ENCODE measurements around the gene RARG.

The RARG gene

DNA sequence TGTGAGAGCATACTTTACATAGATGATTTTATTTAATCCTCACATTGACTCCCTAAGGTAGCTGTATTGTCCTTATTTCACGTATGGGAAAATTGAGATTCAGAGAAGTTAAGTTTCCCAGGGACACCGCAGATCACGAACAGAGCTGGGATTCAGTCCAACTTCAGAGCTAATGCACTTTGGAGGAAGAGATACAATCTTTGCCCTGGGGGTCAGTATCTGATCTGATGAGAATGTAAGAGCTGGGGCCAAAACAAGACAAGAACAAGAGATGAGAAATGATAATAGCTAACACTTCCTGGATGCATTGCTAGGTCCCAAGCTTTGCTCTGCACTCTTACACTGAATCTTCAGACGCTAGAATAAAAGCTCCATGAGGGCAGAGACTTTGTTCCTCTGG lies 45.3 kb downstream of the RARG start:
- TF ChIP-seq, protein P1, sequence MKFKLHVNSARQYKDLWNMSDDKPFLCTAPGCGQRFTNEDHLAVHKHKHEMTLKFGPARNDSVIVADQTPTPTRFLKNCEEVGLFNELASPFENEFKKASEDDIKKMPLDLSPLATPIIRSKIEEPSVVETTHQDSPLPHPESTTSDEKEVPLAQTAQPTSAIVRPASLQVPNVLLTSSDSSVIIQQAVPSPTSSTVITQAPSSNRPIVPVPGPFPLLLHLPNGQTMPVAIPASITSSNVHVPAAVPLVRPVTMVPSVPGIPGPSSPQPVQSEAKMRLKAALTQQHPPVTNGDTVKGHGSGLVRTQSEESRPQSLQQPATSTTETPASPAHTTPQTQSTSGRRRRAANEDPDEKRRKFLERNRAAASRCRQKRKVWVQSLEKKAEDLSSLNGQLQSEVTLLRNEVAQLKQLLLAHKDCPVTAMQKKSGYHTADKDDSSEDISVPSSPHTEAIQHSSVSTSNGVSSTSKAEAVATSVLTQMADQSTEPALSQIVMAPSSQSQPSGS (tag by site-specific recombination; IDR thresholded peaks at IDR 0.05; ENCODE audit: low read depth) = no peak
- TF ChIP-seq ZNF701 (tag by site-specific recombination; IDR thresholded peaks at IDR 0.05) = no peak
- no peak for TF ChIP-seq ZBTB7A (tag by site-specific recombination; IDR thresholded peaks at IDR 0.05; ENCODE audit: low read depth)
- no peak for TF ChIP-seq YY2 (tag by site-specific recombination; IDR thresholded peaks at IDR 0.05)
- TF ChIP-seq ZBTB17 (tag by site-specific recombination; IDR thresholded peaks at IDR 0.05) = no peak
- no peak for TF ChIP-seq OVOL3 (tag by site-specific recombination; IDR thresholded peaks at IDR 0.05)
- no peak for TF ChIP-seq ZNF19 (tag by site-specific recombination; IDR thresholded peaks at IDR 0.05; ENCODE audit: low read depth)
- TF ChIP-seq ZNF830 (tag by site-specific recombination; IDR thresholded peaks at IDR 0.05; ENCODE audit: low read depth) = no peak
- TF ChIP-seq ZIC2 (tag by site-specific recombination; IDR thresholded peaks at IDR 0.05) = no peak
- TF ChIP-seq ZNF654 (tag by site-specific recombination; IDR thresholded peaks at IDR 0.05; ENCODE audit: low read depth) = no peak
- TF ChIP-seq ZNF433 (tag by site-specific recombination; IDR thresholded peaks at IDR 0.05; ENCODE audit: low read depth) = no peak
- no peak for TF ChIP-seq HOXD13 (CRISPR knock-in tag; IDR thresholded peaks at IDR 0.05; ENCODE audit: borderline replicate concordance)
- TF ChIP-seq ZNF571 (tag by site-specific recombination; IDR thresholded peaks at IDR 0.05) = no peak
- TF ChIP-seq ZNF501 (tag by site-specific recombination; IDR thresholded peaks at IDR 0.05) = no peak
- TF ChIP-seq ZNF140 (tag by site-specific recombination; IDR thresholded peaks at IDR 0.05) = no peak
- no peak overlapping the region for H3K27ac ChIP-seq (ENCODE audit: extremely low read depth, low read depth, low read length)
- ChIA-PET POLR2A (interaction anchor here (0.5 to 1.7 kb wide), 6 partner anchors 12 to 115 kb away, joined by 3 to 6 read pairs (median 4); partner anchors contain the start of gene SPRYD3), CTCF (interaction anchor here (0.6 to 7.5 kb wide), 6 partner anchors 12 to 121 kb away, joined by 3 to 94 read pairs (median 6); no protein-coding TSS in a partner anchor)
- H3K4me3 ChIP-seq (ENCODE audit: low read depth, low read length) = no peak overlapping the region
- peaks cover 23 to 84% of the 10 kb centered on the region in 2 experiments for H3K36me3 ChIP-seq (ENCODE audit: control insufficient read depth in 2 of 2, insufficient read depth in 1 of 2, low read length in 2 of 2)
- H3K9me3 ChIP-seq (ENCODE audit: control insufficient read depth, insufficient read depth, low read depth, low read length) = no peaks in the 10 kb centered on the region
- no peaks in the 10 kb centered on the region for H3K4me1 ChIP-seq (ENCODE audit: control insufficient read depth, insufficient read depth, low read length)

DNA sequence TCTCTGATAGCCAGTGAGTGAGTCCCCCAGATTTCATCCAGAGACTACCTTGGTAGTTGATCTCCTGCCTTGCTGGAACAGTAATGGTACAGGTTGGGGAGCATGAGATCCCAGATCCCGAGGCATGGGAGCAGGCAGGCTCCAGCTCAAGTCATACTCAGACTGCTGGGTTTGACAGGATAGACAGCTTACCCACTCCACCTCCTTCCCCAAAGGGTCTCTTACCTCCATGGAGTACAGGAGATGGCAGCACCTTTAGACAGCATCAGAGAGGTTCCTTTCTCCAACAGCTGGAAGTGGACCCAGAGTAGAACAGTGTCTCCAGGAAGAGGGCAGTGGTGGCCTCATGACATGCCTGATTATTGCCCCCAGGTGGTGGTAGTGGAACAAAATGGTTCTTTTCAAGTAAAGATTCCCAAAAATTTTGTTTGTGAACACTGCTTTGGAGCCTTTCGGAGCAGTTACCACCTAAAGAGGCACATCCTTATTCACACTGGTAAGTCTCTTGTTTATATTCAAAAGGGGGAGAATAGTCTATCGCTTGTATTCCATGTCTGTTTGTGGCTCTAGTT lies 46.3 kb downstream of the RARG start:
- Histone ChIP-seq H3K4me1 (ENCODE audit: control insufficient read depth, insufficient read depth, low read length) (no peaks in the 10 kb centered on the region), H3K9me3 (ENCODE audit: control insufficient read depth, insufficient read depth, low read depth, low read length) (no peaks in the 10 kb centered on the region), H3K36me3 (ENCODE audit: control insufficient read depth in 2 of 2, insufficient read depth in 1 of 2, low read length in 2 of 2) (peaks cover 23 to 77% of the 10 kb centered on the region in 2 experiments), H3K27ac (ENCODE audit: extremely low read depth, low read depth, low read length) (no peak overlapping the region), H3K4me3 (ENCODE audit: low read depth, low read length) (no peak overlapping the region)
- POLR2A ChIA-PET = interaction anchor here (0.8 kb wide), 1 partner anchor 10 kb away, joined by 3 read pairs; no protein-coding TSS in a partner anchor
- CTCF ChIA-PET = interaction anchor here (0.6 to 1.4 kb wide), 9 partner anchors 9 to 1775 kb away, joined by 3 to 5 read pairs (median 3); partner anchors contain the start of gene ESPL1
- no peak for TF ChIP-seq ZNF394 (tag by site-specific recombination; IDR thresholded peaks at IDR 0.05; ENCODE audit: borderline replicate concordance)
- TF ChIP-seq, protein P2, sequence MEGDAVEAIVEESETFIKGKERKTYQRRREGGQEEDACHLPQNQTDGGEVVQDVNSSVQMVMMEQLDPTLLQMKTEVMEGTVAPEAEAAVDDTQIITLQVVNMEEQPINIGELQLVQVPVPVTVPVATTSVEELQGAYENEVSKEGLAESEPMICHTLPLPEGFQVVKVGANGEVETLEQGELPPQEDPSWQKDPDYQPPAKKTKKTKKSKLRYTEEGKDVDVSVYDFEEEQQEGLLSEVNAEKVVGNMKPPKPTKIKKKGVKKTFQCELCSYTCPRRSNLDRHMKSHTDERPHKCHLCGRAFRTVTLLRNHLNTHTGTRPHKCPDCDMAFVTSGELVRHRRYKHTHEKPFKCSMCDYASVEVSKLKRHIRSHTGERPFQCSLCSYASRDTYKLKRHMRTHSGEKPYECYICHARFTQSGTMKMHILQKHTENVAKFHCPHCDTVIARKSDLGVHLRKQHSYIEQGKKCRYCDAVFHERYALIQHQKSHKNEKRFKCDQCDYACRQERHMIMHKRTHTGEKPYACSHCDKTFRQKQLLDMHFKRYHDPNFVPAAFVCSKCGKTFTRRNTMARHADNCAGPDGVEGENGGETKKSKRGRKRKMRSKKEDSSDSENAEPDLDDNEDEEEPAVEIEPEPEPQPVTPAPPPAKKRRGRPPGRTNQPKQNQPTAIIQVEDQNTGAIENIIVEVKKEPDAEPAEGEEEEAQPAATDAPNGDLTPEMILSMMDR (tag by site-specific recombination; IDR thresholded peaks at IDR 0.05) = peak; percentile 36

DNA sequence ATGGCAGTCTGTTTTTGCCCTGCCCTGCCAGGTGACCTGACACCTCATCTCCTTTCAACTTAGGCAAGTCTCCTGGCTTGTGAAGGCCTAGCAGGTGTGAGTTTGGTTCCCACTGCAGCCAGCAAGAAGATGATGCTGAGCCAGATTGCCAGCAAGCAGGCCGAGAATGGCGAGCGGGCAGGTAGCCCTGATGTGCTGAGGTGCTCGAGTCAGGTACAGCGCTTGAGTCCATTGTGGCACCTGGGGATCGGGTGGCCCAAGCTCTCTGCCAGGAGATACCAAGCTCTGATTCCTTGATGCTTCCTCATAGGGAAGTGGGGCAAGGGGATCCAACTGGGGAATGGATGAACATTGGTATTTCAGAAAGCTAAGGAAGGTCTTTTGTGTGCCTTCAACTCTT lies 47.2 kb downstream of the RARG start:
- H3K36me3 ChIP-seq (ENCODE audit: control insufficient read depth in 2 of 2, insufficient read depth in 1 of 2, low read length in 2 of 2) = peaks cover 23 to 77% of the 10 kb centered on the region in 2 experiments
- no peak overlapping the region for H3K4me3 ChIP-seq (ENCODE audit: low read depth, low read length)
- ChIA-PET CTCF (interaction anchor here (0.6 to 1.4 kb wide), 8 partner anchors 25 to 1776 kb away, joined by 3 to 5 read pairs (median 4); partner anchors contain the start of gene ESPL1), POLR2A (interaction anchor here (0.8 to 0.9 kb wide), 2 partner anchors 8 to 11 kb away, joined by 3 to 6 read pairs; no protein-coding TSS in a partner anchor)
- H3K4me1 ChIP-seq (ENCODE audit: control insufficient read depth, insufficient read depth, low read length) = 0 out of 2 replicates have a peak, but pooled peaks cover under 1% of the 10 kb centered on the region
- no peaks in the 10 kb centered on the region for H3K9me3 ChIP-seq (ENCODE audit: control insufficient read depth, insufficient read depth, low read depth, low read length)
- H3K27ac ChIP-seq (ENCODE audit: extremely low read depth, low read depth, low read length) = no peak overlapping the region
- TF ChIP-seq ZNF76 (tag by site-specific recombination; IDR thresholded peaks at IDR 0.05; ENCODE audit: borderline replicate concordance, low read depth) (no peak), RBAK (tag by site-specific recombination; IDR thresholded peaks at IDR 0.05) (no peak), ZNF747 (tag by site-specific recombination; IDR thresholded peaks at IDR 0.05) (no peak), ZNF785 (tag by site-specific recombination; IDR thresholded peaks at IDR 0.05) (no peak), SCRT2 (tag by site-specific recombination; IDR thresholded peaks at IDR 0.05) (no peak), ZNF837 (tag by site-specific recombination; IDR thresholded peaks at IDR 0.05) (no peak), ZNF394 (tag by site-specific recombination; IDR thresholded peaks at IDR 0.05; ENCODE audit: borderline replicate concordance) (no peak), ZNF701 (tag by site-specific recombination; IDR thresholded peaks at IDR 0.05) (no peak), ZNF350 (tag by site-specific recombination; IDR thresholded peaks at IDR 0.05) (no peak)
- TF ChIP-seq, protein P3, sequence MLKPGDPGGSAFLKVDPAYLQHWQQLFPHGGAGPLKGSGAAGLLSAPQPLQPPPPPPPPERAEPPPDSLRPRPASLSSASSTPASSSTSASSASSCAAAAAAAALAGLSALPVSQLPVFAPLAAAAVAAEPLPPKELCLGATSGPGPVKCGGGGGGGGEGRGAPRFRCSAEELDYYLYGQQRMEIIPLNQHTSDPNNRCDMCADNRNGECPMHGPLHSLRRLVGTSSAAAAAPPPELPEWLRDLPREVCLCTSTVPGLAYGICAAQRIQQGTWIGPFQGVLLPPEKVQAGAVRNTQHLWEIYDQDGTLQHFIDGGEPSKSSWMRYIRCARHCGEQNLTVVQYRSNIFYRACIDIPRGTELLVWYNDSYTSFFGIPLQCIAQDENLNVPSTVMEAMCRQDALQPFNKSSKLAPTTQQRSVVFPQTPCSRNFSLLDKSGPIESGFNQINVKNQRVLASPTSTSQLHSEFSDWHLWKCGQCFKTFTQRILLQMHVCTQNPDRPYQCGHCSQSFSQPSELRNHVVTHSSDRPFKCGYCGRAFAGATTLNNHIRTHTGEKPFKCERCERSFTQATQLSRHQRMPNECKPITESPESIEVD (tag by site-specific recombination; IDR thresholded peaks at IDR 0.05) = no peak
- TF ChIP-seq, protein P4, sequence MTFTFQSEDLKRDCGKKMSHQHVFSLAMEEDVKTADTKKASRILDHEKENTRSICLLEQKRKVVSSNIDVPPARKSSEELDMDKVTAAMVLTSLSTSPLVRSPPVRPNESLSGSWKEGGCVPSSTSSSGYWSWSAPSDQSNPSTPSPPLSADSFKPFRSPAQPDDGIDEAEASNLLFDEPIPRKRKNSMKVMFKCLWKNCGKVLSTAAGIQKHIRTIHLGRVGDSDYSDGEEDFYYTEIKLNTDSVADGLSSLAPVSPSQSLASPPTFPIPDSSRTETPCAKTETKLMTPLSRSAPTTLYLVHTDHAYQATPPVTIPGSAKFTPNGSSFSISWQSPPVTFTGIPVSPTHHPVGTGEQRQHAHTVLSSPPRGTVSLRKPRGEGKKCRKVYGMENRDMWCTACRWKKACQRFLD (tag by site-specific recombination; IDR thresholded peaks at IDR 0.05) = no peak

Measured in HEK293 (cell line).